Measurements from ENCODE around the gene SAP30.

DNA sequence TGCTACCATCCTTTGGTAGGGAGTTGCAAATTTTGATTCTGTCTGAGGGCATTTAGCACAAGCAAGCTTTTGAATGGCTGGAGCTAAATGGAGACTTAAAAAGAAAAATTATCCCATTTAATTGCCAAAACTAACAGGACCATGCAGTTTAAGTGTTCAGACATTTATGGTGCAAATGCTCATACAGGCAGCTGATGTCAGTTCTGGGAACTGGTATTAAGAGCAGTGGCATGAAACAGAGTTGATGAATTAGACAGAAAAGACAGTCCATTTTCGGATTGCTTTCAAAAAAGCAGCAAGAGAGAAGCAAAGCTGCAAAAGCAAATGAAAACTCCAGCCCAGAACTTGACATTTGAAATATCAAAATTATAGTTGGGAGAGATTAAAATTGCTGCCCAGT is 26.9 kb downstream of the SAP30 start:
- TF ChIP-seq, protein P1, sequence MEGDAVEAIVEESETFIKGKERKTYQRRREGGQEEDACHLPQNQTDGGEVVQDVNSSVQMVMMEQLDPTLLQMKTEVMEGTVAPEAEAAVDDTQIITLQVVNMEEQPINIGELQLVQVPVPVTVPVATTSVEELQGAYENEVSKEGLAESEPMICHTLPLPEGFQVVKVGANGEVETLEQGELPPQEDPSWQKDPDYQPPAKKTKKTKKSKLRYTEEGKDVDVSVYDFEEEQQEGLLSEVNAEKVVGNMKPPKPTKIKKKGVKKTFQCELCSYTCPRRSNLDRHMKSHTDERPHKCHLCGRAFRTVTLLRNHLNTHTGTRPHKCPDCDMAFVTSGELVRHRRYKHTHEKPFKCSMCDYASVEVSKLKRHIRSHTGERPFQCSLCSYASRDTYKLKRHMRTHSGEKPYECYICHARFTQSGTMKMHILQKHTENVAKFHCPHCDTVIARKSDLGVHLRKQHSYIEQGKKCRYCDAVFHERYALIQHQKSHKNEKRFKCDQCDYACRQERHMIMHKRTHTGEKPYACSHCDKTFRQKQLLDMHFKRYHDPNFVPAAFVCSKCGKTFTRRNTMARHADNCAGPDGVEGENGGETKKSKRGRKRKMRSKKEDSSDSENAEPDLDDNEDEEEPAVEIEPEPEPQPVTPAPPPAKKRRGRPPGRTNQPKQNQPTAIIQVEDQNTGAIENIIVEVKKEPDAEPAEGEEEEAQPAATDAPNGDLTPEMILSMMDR (conservative IDR thresholded peaks at IDR 0.05): no peak
- TF ChIP-seq ZFX (IDR thresholded peaks at IDR 0.05): no peak
